ENCODE results near the gene CRBN.

- no peak for TF ChIP-seq EZH2 (IDR thresholded peaks at IDR 0.05; ENCODE audit: insufficient read depth, poor library complexity, severe bottlenecking)
- TF ChIP-seq EZH2phosphoT487 (IDR thresholded peaks at IDR 0.05; ENCODE audit: insufficient read depth, low read depth), result no peak
Observed at GRCh38 chr3:3172627-3173026, 6.9 kb downstream of the CRBN start.
